Trophoblast cell (in vitro differentiated cells and primary cell): ENCODE data around the gene PRLR.
A peak's percentile ranks its signal among the peaks of the same experiment; 100 is the strongest.

Experiments
- DNase-seq, 2 donors: peaks; one replicate each; pipeline ENCODE4 v3.0.0-alpha.2; 2016
- H2AFZ ChIP-seq: 2 replicates; pipeline ENCODE4 v1.6.1; 2013; ENCODE audit warnings: low read length, moderate library complexity, mild to moderate bottlenecking; ENCODE audit not compliant: insufficient read depth, poor library complexity
- H2AK5ac ChIP-seq: 2 replicates; pipeline ENCODE4 v1.6.1; 2013; ENCODE audit warnings: mild to moderate bottlenecking, low read length
- H2BK120ac ChIP-seq: 2 replicates; pipeline ENCODE4 v1.6.1; 2013; ENCODE audit warnings: low read length, mild to moderate bottlenecking, moderate library complexity; ENCODE audit not compliant: insufficient read depth, poor library complexity
- H2BK12ac ChIP-seq: 2 replicates; pipeline ENCODE4 v1.6.1; 2013; ENCODE audit warnings: mild to moderate bottlenecking, low read length, moderate library complexity
- H2BK5ac ChIP-seq: 2 replicates; pipeline ENCODE4 v1.6.1; 2013; ENCODE audit warnings: low read length, low read depth, moderate library complexity, mild to moderate bottlenecking; ENCODE audit not compliant: poor library complexity
- H3K14ac ChIP-seq: 2 replicates; pipeline ENCODE4 v1.6.1; 2013; ENCODE audit warnings: mild to moderate bottlenecking, low read length
- H3K18ac ChIP-seq: 2 replicates; pipeline ENCODE4 v1.6.1; 2013; ENCODE audit warnings: mild to moderate bottlenecking, low read length
- H3K23ac ChIP-seq: 2 replicates; pipeline ENCODE4 v1.6.1; 2013; ENCODE audit warnings: low read length
- H3K27ac ChIP-seq: 2 replicates; pipeline ENCODE4 v1.5.1; 2013; ENCODE audit warnings: low read depth, mild to moderate bottlenecking, inconsistent platforms, low read length, moderate library complexity
- H3K27me3 ChIP-seq: 2 replicates; pipeline ENCODE4 v1.6.1; 2013; ENCODE audit warnings: inconsistent platforms, mild to moderate bottlenecking, low read length, moderate library complexity; ENCODE audit not compliant: insufficient read depth
- H3K36me3 ChIP-seq, 2 experiments: 1 replicate in 1 of 2; 2 replicates in 1 of 2; pipeline ENCODE4 v1.6.1; 2013; ENCODE audit warnings: low read length in 2 of 2, mild to moderate bottlenecking in 2 of 2, moderate library complexity in 1 of 2; ENCODE audit not compliant: insufficient read depth in 2 of 2, control insufficient read depth in 1 of 2
- H3K4ac ChIP-seq: 2 replicates; pipeline ENCODE4 v1.6.1; 2013; ENCODE audit warnings: low read depth, mild to moderate bottlenecking, low read length, moderate library complexity
- H3K4me1 ChIP-seq, 2 experiments: 1 replicate in 1 of 2; 2 replicates in 1 of 2; pipeline ENCODE4 v1.6.1; 2013; ENCODE audit warnings: low read length in 2 of 2, mild to moderate bottlenecking in 2 of 2, moderate library complexity in 1 of 2; ENCODE audit not compliant: insufficient read depth in 2 of 2, control insufficient read depth in 1 of 2
- H3K4me2 ChIP-seq: 2 replicates; pipeline ENCODE4 v1.6.1; 2013; ENCODE audit warnings: inconsistent platforms, mild to moderate bottlenecking, low read length, moderate library complexity
- H3K4me3 ChIP-seq: 2 replicates; pipeline ENCODE4 v1.5.1; 2013; ENCODE audit warnings: mild to moderate bottlenecking, low read depth, low read length, inconsistent platforms
- H3K79me1 ChIP-seq: one replicate; pipeline ENCODE4 v1.6.1; 2013; ENCODE audit warnings: low read length
- H3K79me2 ChIP-seq: 2 replicates; pipeline ENCODE4 v1.6.1; 2013; ENCODE audit warnings: low read length, mild to moderate bottlenecking; ENCODE audit not compliant: control insufficient read depth, insufficient read depth, poor library complexity
- H3K9ac ChIP-seq: 2 replicates; pipeline ENCODE4 v1.6.1; 2013; ENCODE audit warnings: mild to moderate bottlenecking, low read length
- H3K9me3 ChIP-seq: 2 replicates; pipeline ENCODE4 v1.6.1; 2013; ENCODE audit warnings: low read depth, mild to moderate bottlenecking, control low read depth, inconsistent platforms, low read length; ENCODE audit not compliant: insufficient read depth
- H4K12ac ChIP-seq: 2 replicates; pipeline ENCODE4 v1.6.1; 2013; ENCODE audit warnings: low read depth, mild to moderate bottlenecking, low read length, moderate library complexity
- H4K8ac ChIP-seq: 2 replicates; pipeline ENCODE4 v1.6.1; 2013; ENCODE audit warnings: low read depth, mild to moderate bottlenecking, low read length, moderate library complexity
- H4K91ac ChIP-seq: one replicate; pipeline ENCODE4 v1.6.1; 2013; ENCODE audit warnings: low read depth, mild to moderate bottlenecking, low read length, moderate library complexity
- WGBS: extraction: QIAGEN DNeasy Blood & Tissue Kit; methylation state at CpG from one replicate; pipeline ENCODE4 v1.1.7; 2013; ENCODE audit warnings: missing lambda C conversion rate; ENCODE audit not compliant: insufficient read length, insufficient coverage; ENCODE audit errors: extremely low coverage; 5-methylcytosine and 5-hydroxymethylcytosine counted together

Gene PRLR

DNA sequence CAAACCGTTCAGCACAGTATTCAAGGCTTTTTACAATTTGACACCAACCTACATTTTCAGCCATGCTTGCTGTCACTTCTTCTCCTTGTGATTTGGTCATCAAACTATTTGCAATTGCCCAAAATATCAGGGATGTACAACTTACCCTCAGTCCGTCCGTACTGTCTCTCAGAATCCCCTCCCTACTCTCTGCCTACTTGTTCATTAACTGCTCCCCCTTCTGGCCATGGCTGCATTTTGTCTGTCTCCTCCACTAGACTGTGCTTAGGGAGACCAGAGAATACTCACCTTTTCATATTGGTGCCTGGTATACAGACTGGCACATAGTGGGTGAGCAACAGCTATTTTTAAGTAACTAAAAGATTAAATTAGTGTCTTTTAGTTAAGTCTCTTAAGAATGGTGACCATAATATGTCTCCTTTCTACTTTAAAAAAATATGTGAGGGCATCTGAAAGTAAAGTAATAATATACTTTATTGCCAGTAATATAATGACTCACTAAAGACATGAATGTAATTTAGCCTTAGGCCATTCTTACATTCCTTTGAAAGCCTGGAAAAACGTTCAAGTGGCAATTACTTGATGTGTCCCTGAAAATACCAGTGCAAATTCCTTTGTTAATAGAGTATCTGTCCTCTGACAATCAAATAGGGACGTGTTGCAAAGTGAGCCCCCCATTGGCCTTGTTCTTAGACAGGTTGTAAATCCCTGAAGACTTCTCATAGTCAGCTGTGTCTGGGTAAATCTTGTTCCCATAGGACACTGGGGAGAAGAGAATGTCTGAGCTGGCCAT is 27.8 kb downstream of the PRLR start:
- no peak overlapping the region for H3K18ac ChIP-seq
- WGBS, result no CpG with 5 or more reads among the region's 5 CpGs

DNA sequence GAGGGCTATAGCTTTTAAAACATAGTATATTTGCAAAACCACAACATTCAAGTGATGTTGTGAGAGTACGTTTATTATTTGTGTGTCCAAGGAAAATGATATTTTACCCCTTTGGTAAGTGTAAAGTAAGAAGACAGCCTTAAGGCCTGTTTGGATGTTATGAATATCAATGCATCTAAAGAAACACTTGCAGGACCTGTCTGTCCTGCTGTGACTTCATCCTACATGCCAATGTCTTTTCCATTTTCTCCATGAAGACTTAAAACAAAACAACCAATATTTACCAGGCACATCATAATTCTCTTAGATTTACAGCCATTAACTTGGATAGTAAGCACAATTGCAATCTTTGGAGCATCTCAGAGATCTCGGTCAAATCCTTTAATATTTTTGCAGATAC is 29.0 kb downstream of the PRLR start:
- Histone ChIP-seq H3K79me2 (peaks cover 4% of the 10 kb centered on the region), H4K91ac (no peak overlapping the region), H3K4me2 (no peak overlapping the region), H3K23ac (no peak overlapping the region), H2AK5ac (no peak overlapping the region), H3K18ac (no peak overlapping the region), H3K36me3 (no peaks in the 10 kb centered on the region), H3K27me3 (no peaks in the 10 kb centered on the region), H2BK5ac (no peak overlapping the region), H4K12ac (no peak overlapping the region), H2BK120ac (no peak overlapping the region), H3K4me3 (no peak overlapping the region), H2BK12ac (no peak overlapping the region), H3K9ac (no peak overlapping the region), H3K4me1 (peaks cover 0 to 9% of the 10 kb centered on the region in 2 experiments), H3K4ac (no peak overlapping the region), H3K27ac (no peak overlapping the region), H4K8ac (no peak overlapping the region), H2AFZ (no peak overlapping the region), H3K14ac (no peak overlapping the region), H3K9me3 (no peaks in the 10 kb centered on the region), H3K79me1 (peaks cover 7% of the 10 kb centered on the region)
- no CpG with 5 or more reads among the region's 2 CpGs for WGBS
- DNase-seq, result peak in 1 of 2 donors; percentile 64

More for the DNA sequence above, 27.8 kb downstream of the PRLR start:
- Histone ChIP-seq H3K27me3 (no peaks in the 10 kb centered on the region), H3K4ac (no peak overlapping the region), H4K12ac (no peak overlapping the region), H3K4me1 (peaks cover 0 to 9% of the 10 kb centered on the region in 2 experiments), H2AK5ac (no peak overlapping the region), H3K79me2 (peaks cover 4% of the 10 kb centered on the region), H2AFZ (no peak overlapping the region), H3K14ac (no peak overlapping the region), H2BK12ac (peak overlapping the region; percentile 17), H2BK120ac (no peak overlapping the region), H3K79me1 (peaks cover 7% of the 10 kb centered on the region), H3K9me3 (no peaks in the 10 kb centered on the region), H4K91ac (no peak overlapping the region), H4K8ac (no peak overlapping the region), H3K4me2 (no peak overlapping the region), H3K4me3 (no peak overlapping the region), H3K9ac (no peak overlapping the region), H2BK5ac (no peak overlapping the region), H3K36me3 (no peaks in the 10 kb centered on the region), H3K27ac (peak overlapping the region; percentile 42), H3K23ac (no peak overlapping the region)
- DNase-seq, result peak; percentile 45 to 76

DNA sequence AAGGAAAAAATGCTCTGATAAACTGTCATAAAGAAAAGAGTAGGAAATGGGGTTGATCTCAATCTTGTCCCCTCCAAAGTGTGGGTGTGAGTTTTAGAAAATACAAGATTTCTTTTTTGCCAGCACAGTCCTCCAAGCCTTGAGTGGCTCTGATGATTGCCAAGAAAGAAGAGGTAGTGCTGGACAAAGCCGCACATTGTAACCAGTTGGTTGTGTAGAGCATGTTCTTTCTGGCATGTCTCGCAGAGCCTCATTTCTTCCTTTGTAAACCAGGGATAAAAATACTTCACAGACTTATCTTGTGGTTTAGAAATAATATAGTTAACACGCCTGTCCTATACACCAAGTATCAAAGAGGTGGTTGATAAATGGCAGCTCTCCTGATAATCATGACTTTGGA is 30.4 kb downstream of the PRLR start:
- Histone ChIP-seq H2BK12ac (peak overlapping the region; percentile 18), H4K8ac (no peak overlapping the region), H3K9me3 (no peaks in the 10 kb centered on the region), H3K36me3 (no peaks in the 10 kb centered on the region), H3K4ac (peak overlapping the region; percentile 77), H3K79me2 (peaks cover 4% of the 10 kb centered on the region), H3K23ac (no peak overlapping the region), H3K4me1 (peaks cover 0 to 8% of the 10 kb centered on the region in 2 experiments), H2BK5ac (no peak overlapping the region), H2BK120ac (no peak overlapping the region), H3K27me3 (no peaks in the 10 kb centered on the region), H3K27ac (no peak overlapping the region), H3K4me3 (no peak overlapping the region), H3K4me2 (no peak overlapping the region), H3K79me1 (peaks cover 7% of the 10 kb centered on the region), H2AK5ac (no peak overlapping the region), H3K18ac (no peak overlapping the region), H3K14ac (peak overlapping the region; percentile 2), H4K91ac (peak overlapping the region; percentile 58), H4K12ac (no peak overlapping the region), H2AFZ (no peak overlapping the region), H3K9ac (no peak overlapping the region)
- no peak for DNase-seq
- WGBS, result no CpG with 5 or more reads among the region's 3 CpGs

DNA sequence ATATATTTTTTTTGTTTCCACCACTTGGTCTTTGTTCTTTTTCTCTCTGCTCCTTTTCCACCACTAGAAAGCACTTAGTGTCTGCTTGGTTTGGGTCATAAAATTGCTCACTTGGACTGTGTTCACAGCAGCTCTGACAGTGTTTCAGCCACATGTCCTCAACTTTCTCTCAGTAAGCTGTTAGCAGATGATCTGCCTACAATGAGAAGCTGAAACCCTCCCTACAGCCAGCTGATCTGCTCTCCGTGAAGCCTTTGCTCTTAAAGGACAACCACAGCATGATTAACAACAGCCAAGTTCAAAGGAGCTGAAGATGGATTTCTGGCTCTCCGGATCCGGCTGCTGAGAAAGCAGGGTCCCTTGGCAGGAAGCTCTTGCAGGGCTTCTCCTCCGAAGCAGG is 31.6 kb downstream of the PRLR start:
- Histone ChIP-seq H3K9ac (no peak overlapping the region), H3K27ac (no peak overlapping the region)

More for the DNA sequence above, 31.6 kb downstream of the PRLR start:
- Histone ChIP-seq H2AK5ac (no peak overlapping the region), H3K4me2 (no peak overlapping the region), H3K4ac (no peak overlapping the region), H3K79me2 (peaks cover 4% of the 10 kb centered on the region), H3K14ac (no peak overlapping the region), H3K9me3 (no peaks in the 10 kb centered on the region), H3K4me3 (no peak overlapping the region), H3K79me1 (peaks cover 5% of the 10 kb centered on the region), H3K18ac (no peak overlapping the region), H3K23ac (no peak overlapping the region), H2BK12ac (peak overlapping the region; percentile 30), H4K91ac (no peak overlapping the region), H4K8ac (peak overlapping the region; percentile 22), H3K27me3 (no peaks in the 10 kb centered on the region), H4K12ac (no peak overlapping the region), H2BK120ac (peak overlapping the region; percentile 1), H3K36me3 (no peaks in the 10 kb centered on the region), H2AFZ (no peak overlapping the region), H3K4me1 (peaks cover 0 to 8% of the 10 kb centered on the region in 2 experiments), H2BK5ac (peak overlapping the region; percentile 27)
- DNase-seq, result no peak
- WGBS, result no CpG with 5 or more reads among the region's 4 CpGs
